Fibroblast of lung (primary cell): ENCODE measurements around the gene FXN. TPM values are rescaled to one million over a fixed set of nuclear protein-coding genes. Genes with fewer than 3 reads are reported as not detected.

Experiments used
- polyA plus RNA-seq, 2 donors: library from polyadenylated mRNA; depleted of rRNA in 1 of 2; stranded (reverse) in 1 of 2; unstranded in 1 of 2; fragments of >200 nt; gene quantifications; 2 replicates each; pipeline ENCODE4 v1.2.1, GENCODE V29; 2011 to 2012; ENCODE audit warnings: missing spikeins in 1 of 2
- total RNA-seq: library from RNA; depleted of rRNA; stranded (reverse); fragments of >200 nt; gene quantifications from 2 replicates; pipeline ENCODE4 v1.2.1, GENCODE V29; 2014

FXN gene
- total and polyA plus RNA-seq, 2 donors (not counting 1 experiment from before 2014, with no cell fraction given): 0.99 to 21.6 TPM

Other genes with a start within 250 kb of the FXN start
- not detected in 2 replicates for gene PRKACG, start 21.6 kb upstream of the FXN start, total RNA-seq
- gene PRKACG, start 21.6 kb upstream of the FXN start, polyA plus RNA-seq: not detected in 2 replicates
- 36.5 and 41.1 TPM in 2 replicates for gene TJP2, start 138.5 kb downstream of the FXN start, total RNA-seq
- gene TJP2, start 138.5 kb downstream of the FXN start, polyA plus RNA-seq: 25.9 and 40.8 TPM in 2 replicates